ENCODE measurements around the gene CDH11. TPM values are rescaled to one million over a fixed set of nuclear protein-coding genes. Genes with fewer than 3 reads are reported as not detected.

CDH11 gene
- total RNA-seq, 1 donor from 2014 or later = 31.7 TPM

DNA sequence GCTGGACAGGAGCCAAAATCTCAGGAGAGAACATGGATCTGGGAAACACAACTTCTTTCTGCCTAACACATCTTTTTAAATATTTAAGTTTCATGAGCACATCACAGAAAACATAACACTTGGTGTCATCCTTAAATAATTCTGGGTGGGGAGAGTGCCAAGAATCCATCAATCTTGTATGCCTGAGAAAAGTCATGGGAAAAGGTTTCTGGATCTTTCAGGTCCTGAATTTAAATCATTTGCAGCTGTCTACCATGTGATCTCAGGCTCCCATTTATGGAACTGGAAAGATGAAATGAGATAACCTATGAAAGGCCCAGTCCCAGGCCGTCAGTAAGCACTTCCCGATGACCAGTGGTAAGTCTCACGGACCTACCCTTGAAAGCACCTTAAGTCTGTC lies 15.1 kb downstream of the CDH11 start:
- TF ChIP-seq, protein P1, sequence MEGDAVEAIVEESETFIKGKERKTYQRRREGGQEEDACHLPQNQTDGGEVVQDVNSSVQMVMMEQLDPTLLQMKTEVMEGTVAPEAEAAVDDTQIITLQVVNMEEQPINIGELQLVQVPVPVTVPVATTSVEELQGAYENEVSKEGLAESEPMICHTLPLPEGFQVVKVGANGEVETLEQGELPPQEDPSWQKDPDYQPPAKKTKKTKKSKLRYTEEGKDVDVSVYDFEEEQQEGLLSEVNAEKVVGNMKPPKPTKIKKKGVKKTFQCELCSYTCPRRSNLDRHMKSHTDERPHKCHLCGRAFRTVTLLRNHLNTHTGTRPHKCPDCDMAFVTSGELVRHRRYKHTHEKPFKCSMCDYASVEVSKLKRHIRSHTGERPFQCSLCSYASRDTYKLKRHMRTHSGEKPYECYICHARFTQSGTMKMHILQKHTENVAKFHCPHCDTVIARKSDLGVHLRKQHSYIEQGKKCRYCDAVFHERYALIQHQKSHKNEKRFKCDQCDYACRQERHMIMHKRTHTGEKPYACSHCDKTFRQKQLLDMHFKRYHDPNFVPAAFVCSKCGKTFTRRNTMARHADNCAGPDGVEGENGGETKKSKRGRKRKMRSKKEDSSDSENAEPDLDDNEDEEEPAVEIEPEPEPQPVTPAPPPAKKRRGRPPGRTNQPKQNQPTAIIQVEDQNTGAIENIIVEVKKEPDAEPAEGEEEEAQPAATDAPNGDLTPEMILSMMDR (conservative IDR thresholded peaks at IDR 0.05) = no peak
- Mint-ChIP-seq H3K27me3 (ENCODE audit: low read depth) (no peaks in the 10 kb centered on the region), H3K36me3 (ENCODE audit: low read depth) (peaks cover 5% of the 10 kb centered on the region), H3K4me3 (no peak overlapping the region), H3K4me1 (peaks cover 7% of the 10 kb centered on the region), H3K27ac (ENCODE audit: unreplicated experiment) (no peak overlapping the region), H3K9me3 (no peaks in the 10 kb centered on the region)
- no peak for DNase-seq (ENCODE audit: low read depth, low spot score)

DNA sequence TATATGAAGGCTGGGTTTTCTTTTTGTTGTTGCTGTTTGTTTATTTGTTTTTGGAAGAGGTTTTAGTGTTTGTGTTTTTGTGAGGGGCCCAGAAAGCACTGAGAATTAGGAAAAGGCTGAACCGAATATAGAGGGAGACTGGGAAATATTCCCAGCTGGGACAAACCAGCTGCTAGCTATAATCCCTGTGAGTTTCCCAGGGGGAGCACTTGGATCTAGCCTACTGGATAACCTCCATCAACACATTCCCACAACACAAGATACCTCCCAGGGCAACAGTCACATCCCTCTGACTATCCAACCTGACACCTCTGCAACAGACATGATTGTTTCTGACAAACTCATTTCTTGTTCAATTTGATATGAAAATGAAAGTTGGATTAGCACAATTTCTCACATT lies 16.7 kb downstream of the CDH11 start:
- peaks cover 7% of the 10 kb centered on the region for H3K4me1 Mint-ChIP-seq
- peaks cover 2% of the 10 kb centered on the region for H3K9me3 Mint-ChIP-seq
- no peak overlapping the region for H3K4me3 Mint-ChIP-seq
- no peak for DNase-seq (ENCODE audit: low read depth, low spot score)
- no peaks in the 10 kb centered on the region for H3K27me3 Mint-ChIP-seq (ENCODE audit: low read depth)
- peaks cover 7% of the 10 kb centered on the region for H3K36me3 Mint-ChIP-seq (ENCODE audit: low read depth)
- H3K27ac Mint-ChIP-seq (ENCODE audit: unreplicated experiment) = no peak overlapping the region
- TF ChIP-seq, protein P1 (conservative IDR thresholded peaks at IDR 0.05) = no peak

DNA sequence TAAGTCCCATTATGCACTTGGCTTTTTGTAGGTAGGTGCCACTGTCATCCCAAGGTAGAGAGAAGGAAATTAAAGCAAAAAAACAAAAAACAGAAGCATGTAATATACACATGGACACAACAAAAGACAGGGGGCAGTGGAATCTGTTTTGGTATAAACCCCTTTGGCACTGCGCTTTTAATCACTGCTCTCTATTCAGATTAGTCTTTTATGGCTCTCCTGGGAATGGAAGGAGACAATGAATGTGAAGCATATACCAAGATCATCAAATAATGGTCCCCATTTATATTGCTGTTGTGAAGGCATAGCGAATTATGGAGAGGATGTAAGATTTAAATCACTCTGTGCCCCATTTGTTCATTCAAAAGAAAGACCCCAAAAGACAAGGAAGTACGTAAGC lies 17.4 kb downstream of the CDH11 start:
- DNase-seq (ENCODE audit: low read depth, low spot score) = no peak
- H3K4me3 Mint-ChIP-seq = no peak overlapping the region
- peaks cover 7% of the 10 kb centered on the region for H3K4me1 Mint-ChIP-seq
- TF ChIP-seq, protein P1 (conservative IDR thresholded peaks at IDR 0.05) = no peak
- H3K9me3 Mint-ChIP-seq = peaks cover 5% of the 10 kb centered on the region
- H3K36me3 Mint-ChIP-seq (ENCODE audit: low read depth) = peaks cover 10% of the 10 kb centered on the region
- no peak overlapping the region for H3K27ac Mint-ChIP-seq (ENCODE audit: unreplicated experiment)
- H3K27me3 Mint-ChIP-seq (ENCODE audit: low read depth) = no peaks in the 10 kb centered on the region

DNA sequence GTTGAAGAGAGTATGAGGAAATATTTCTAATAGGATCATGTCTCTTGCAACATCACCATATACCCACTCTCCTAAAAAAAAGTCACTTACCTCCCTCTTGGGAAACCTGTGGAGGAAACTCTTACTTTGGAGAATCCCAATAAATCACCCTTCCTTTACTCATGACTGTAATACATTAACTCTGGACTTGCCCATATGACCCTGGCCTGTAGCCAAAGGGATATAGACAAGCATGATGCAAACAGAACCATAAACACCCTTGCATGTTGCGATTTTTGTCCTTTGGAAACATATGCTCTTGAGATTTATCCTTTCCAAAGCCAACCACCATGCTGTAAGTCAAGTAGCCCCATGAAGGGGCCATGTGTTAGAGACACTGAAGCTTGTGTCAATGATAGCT lies 19.5 kb downstream of the CDH11 start:
- TF ChIP-seq, protein P1 (conservative IDR thresholded peaks at IDR 0.05) = no peak
- Mint-ChIP-seq H3K4me3 (no peak overlapping the region), H3K27ac (ENCODE audit: unreplicated experiment) (no peak overlapping the region), H3K4me1 (peaks cover 7% of the 10 kb centered on the region), H3K36me3 (ENCODE audit: low read depth) (peaks cover 10% of the 10 kb centered on the region), H3K9me3 (peaks cover 7% of the 10 kb centered on the region), H3K27me3 (ENCODE audit: low read depth) (no peaks in the 10 kb centered on the region)
- DNase-seq (ENCODE audit: low read depth, low spot score) = no peak

DNA sequence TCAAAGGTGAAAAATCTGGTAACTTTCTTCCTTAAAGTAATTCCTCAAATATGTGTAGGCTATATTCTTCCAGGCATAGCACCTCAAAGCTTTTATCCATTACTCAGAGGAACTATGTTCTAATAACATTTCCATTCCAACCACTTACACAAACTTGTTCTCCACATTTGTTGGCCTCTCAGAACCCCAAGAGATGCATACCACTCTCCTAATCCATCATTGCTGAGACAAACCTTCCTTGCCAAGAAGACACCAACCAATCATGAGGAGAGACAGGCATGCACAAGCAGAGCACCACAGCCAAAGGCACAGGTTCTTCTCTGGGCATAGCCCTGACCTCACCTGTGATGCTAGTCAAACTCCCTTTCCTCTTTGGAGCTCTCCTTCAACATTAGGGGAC lies 20.9 kb downstream of the CDH11 start:
- peaks cover 10% of the 10 kb centered on the region for H3K36me3 Mint-ChIP-seq (ENCODE audit: low read depth)
- H3K9me3 Mint-ChIP-seq = peaks cover 7% of the 10 kb centered on the region
- no peak overlapping the region for H3K4me3 Mint-ChIP-seq
- DNase-seq (ENCODE audit: low read depth, low spot score) = no peak
- H3K27ac Mint-ChIP-seq (ENCODE audit: unreplicated experiment) = no peak overlapping the region
- TF ChIP-seq, protein P1 (conservative IDR thresholded peaks at IDR 0.05) = no peak
- peaks cover 7% of the 10 kb centered on the region for H3K4me1 Mint-ChIP-seq
- H3K27me3 Mint-ChIP-seq (ENCODE audit: low read depth) = no peaks in the 10 kb centered on the region

DNA sequence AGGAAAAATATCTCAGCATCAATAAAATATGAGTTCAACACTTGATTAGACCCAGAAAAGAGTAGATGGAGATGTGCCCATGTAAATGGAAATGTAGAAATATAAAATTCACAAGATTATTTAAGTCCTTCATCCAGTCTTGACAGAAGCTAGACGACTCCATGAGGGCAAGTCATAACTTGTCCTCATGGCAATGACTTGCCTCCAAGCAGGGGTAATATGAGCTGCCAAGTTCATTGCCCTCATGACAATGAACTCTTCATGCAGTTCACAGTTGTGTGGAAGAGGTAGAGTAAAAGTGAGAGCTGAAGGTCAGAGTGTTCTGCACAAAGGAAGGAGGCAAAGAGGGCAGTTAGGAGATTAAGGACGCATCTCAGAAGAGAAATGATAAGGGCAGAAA lies 22.3 kb downstream of the CDH11 start:
- no peak for DNase-seq (ENCODE audit: low read depth, low spot score)
- H3K36me3 Mint-ChIP-seq (ENCODE audit: low read depth) = peaks cover 10% of the 10 kb centered on the region
- peaks cover 6% of the 10 kb centered on the region for H3K4me1 Mint-ChIP-seq
- no peak overlapping the region for H3K27ac Mint-ChIP-seq (ENCODE audit: unreplicated experiment)
- no peak overlapping the region for H3K4me3 Mint-ChIP-seq
- H3K27me3 Mint-ChIP-seq (ENCODE audit: low read depth) = no peaks in the 10 kb centered on the region
- TF ChIP-seq, protein P1 (conservative IDR thresholded peaks at IDR 0.05) = no peak
- H3K9me3 Mint-ChIP-seq = peaks cover 7% of the 10 kb centered on the region
